Stimulated activated CD8-positive, alpha-beta memory T cell treated with anti-CD3 and anti-CD28 coated beads, Interleukin-2, amount 100 ng/mL, for 1 hour (primary cell): ENCODE results near the gene EMX1.
"Not testable (repeated sequence)": the region's sequence is repeated elsewhere in the genome, so short reads cannot be mapped to it uniquely, and the experiment has no call there.

Source experiments
- DNase-seq, 2 donors: peaks; one replicate each; pipeline ENCODE4 v3.0.0-alpha.2; 2020; ENCODE audit warnings: low read depth in 2 of 2

EMX1 gene

GRCh38 chr2:72900191-72900825 lies 17.0 kb upstream of the EMX1 start:
- DNase-seq: no peak

GRCh38 chr2:72901426-72901825 lies 15.9 kb upstream of the EMX1 start:
- no peak for DNase-seq

GRCh38 chr2:72907369-72907768 lies 9.9 kb upstream of the EMX1 start:
- DNase-seq: not testable (repeated sequence)

GRCh38 chr2:72908741-72909140 lies 8.6 kb upstream of the EMX1 start:
- DNase-seq: no peak

- DNase-seq: no peak
Measured at GRCh38 chr2:72911256-72911655, 6.1 kb upstream of the EMX1 start.

GRCh38 chr2:72913486-72914205 lies 3.7 kb upstream of the EMX1 start:
- DNase-seq: no peak

- DNase-seq: no peak
Measured at GRCh38 chr2:72914206-72914559, 3.1 kb upstream of the EMX1 start.

- no peak for DNase-seq
Measured at GRCh38 chr2:72914589-72915319, 2.6 kb upstream of the EMX1 start.

- no peak for DNase-seq
Measured at GRCh38 chr2:72915320-72915906, 1.9 kb upstream of the EMX1 start.

- no peak for DNase-seq
Measured at GRCh38 chr2:72915907-72916742, 1.2 kb upstream of the EMX1 start.

GRCh38 chr2:72916743-72917137 lies 579 bp upstream of the EMX1 start:
- DNase-seq: no peak

- DNase-seq: no peak
Measured at GRCh38 chr2:72917877-72918553, 696 bp downstream of the EMX1 start.

- no peak for DNase-seq
Measured at GRCh38 chr2:72919414-72920317, 2.3 kb downstream of the EMX1 start.

GRCh38 chr2:72920318-72921087 lies 3.2 kb downstream of the EMX1 start:
- DNase-seq: no peak

- no peak for DNase-seq
Measured at GRCh38 chr2:72921088-72921851, 4.0 kb downstream of the EMX1 start.

- DNase-seq: no peak
Measured at GRCh38 chr2:72921853-72922252, 4.5 kb downstream of the EMX1 start.

GRCh38 chr2:72923833-72924352 lies 6.6 kb downstream of the EMX1 start:
- DNase-seq: no peak
